Breast epithelium (tissue), 3 donors: ENCODE data around the gene F11.
"Not testable (repeated sequence)": the region's sequence is repeated elsewhere in the genome, so short reads cannot be mapped to it uniquely, and the experiment has no call there.

Source experiments
- POLR2A ChIP-seq: fragments of 450-650 bp; IDR thresholded peaks from one replicate; pipeline ENCODE4 v1.6.1; 2016; ENCODE audit warnings: antibody characterized with exemption, mild to moderate bottlenecking, moderate library complexity
- POLR2AphosphoS5 ChIP-seq, 3 donors: sonication (generic); formaldehyde crosslinking; IDR thresholded peaks; one replicate each; pipeline ENCODE4 v1.6.1; 2017; ENCODE audit warnings: antibody characterized with exemption in 3 of 3
- TF ChIP-seq, protein P1 (sequence below), 3 donors: fragments of 450-650 bp; IDR thresholded peaks; one replicate each; pipeline ENCODE4 v1.5.1; 2016 to 2017; ENCODE audit warnings: antibody characterized with exemption in 3 of 3, mild to moderate bottlenecking in 3 of 3, moderate library complexity in 3 of 3

- not testable (repeated sequence) for TF ChIP-seq POLR2A; POLR2AphosphoS5 (IDR thresholded peaks at IDR 0.05)
- TF ChIP-seq, protein P1, sequence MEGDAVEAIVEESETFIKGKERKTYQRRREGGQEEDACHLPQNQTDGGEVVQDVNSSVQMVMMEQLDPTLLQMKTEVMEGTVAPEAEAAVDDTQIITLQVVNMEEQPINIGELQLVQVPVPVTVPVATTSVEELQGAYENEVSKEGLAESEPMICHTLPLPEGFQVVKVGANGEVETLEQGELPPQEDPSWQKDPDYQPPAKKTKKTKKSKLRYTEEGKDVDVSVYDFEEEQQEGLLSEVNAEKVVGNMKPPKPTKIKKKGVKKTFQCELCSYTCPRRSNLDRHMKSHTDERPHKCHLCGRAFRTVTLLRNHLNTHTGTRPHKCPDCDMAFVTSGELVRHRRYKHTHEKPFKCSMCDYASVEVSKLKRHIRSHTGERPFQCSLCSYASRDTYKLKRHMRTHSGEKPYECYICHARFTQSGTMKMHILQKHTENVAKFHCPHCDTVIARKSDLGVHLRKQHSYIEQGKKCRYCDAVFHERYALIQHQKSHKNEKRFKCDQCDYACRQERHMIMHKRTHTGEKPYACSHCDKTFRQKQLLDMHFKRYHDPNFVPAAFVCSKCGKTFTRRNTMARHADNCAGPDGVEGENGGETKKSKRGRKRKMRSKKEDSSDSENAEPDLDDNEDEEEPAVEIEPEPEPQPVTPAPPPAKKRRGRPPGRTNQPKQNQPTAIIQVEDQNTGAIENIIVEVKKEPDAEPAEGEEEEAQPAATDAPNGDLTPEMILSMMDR (IDR thresholded peaks at IDR 0.05): not testable (repeated sequence)
Measured at GRCh38 chr4:186265250-186265649, 739 bp upstream of the F11 start.
